Neural cell (in vitro differentiated cells): ENCODE results near the gene SLC18A2. TPM values are rescaled to one million over a fixed set of nuclear protein-coding genes. Genes with fewer than 3 reads are reported as not detected.

Experiments used
- H2AFZ ChIP-seq: fragments of 200-600, 300-800 bp; sonication (generic), shearing (Covaris generic); 2 replicates; pipeline ENCODE4 v1.6.0; 2014; ENCODE audit warnings: low read depth, mild to moderate bottlenecking, antibody characterized with exemption, low read length, moderate library complexity
- H3F3A ChIP-seq: fragments of 200-600 bp; shearing (Covaris generic); 2 replicates; pipeline ENCODE4 v1.6.1; 2016; ENCODE audit warnings: mild to moderate bottlenecking, moderate library complexity, mixed read lengths, antibody characterized with exemption, low read length; ENCODE audit not compliant: insufficient read depth, poor library complexity, severe bottlenecking
- H3K27ac ChIP-seq: fragments of 200-600, 300-800 bp; sonication (generic), shearing (Covaris generic); 2 replicates; pipeline ENCODE4 v1.5.1; 2014; ENCODE audit warnings: mild to moderate bottlenecking, low read length, moderate library complexity
- H3K27me3 ChIP-seq: fragments of 300-800, 200-600 bp; sonication (generic), shearing (Covaris generic); 2 replicates; pipeline ENCODE4 v1.6.0; 2014; ENCODE audit warnings: mild to moderate bottlenecking, low read depth, low read length, moderate library complexity; ENCODE audit not compliant: insufficient read depth
- H3K36me3 ChIP-seq: fragments of 300-800, 200-600 bp; sonication (generic), shearing (Covaris generic); 2 replicates; pipeline ENCODE4 v1.5.1; 2014; ENCODE audit warnings: mild to moderate bottlenecking, antibody characterized with exemption, low read length, moderate library complexity; ENCODE audit not compliant: insufficient read depth
- H3K4me2 ChIP-seq: fragments of 300-800, 200-600 bp; sonication (generic), shearing (Covaris generic); 2 replicates; pipeline ENCODE4 v1.6.0; 2014; ENCODE audit warnings: mild to moderate bottlenecking, low read length
- H3K4me3 ChIP-seq: fragments of 300-800, 200-600 bp; sonication (generic), shearing (Covaris generic); 2 replicates; pipeline ENCODE4 v1.5.1; 2014; ENCODE audit warnings: mild to moderate bottlenecking, low read length, moderate library complexity
- H3K79me2 ChIP-seq: fragments of 200-600 bp; shearing (Covaris generic); replicated peaks from 2 replicates; pipeline ENCODE4 v1.6.0; 2014; ENCODE audit warnings: mild to moderate bottlenecking, low read length, moderate library complexity; ENCODE audit not compliant: insufficient read depth
- H3K9ac ChIP-seq: fragments of 300-800, 200-600 bp; sonication (generic), shearing (Covaris generic); 2 replicates; pipeline ENCODE4 v1.6.1; 2016; ENCODE audit warnings: mild to moderate bottlenecking, low read length, mixed read lengths
- H3K9me2 ChIP-seq: fragments of 200-600 bp; shearing (Covaris generic); 2 replicates; pipeline ENCODE4 v1.6.1; 2016; ENCODE audit warnings: mild to moderate bottlenecking, low read length, mixed read lengths; ENCODE audit not compliant: insufficient read depth
- H3K9me3 ChIP-seq: fragments of 200-600, 300-800 bp; sonication (generic), shearing (Covaris generic); 2 replicates; pipeline ENCODE4 v1.6.1; 2016; ENCODE audit warnings: mild to moderate bottlenecking, mixed run types, low read length, moderate library complexity, mixed read lengths
- H4K20me1 ChIP-seq: fragments of 200-600 bp; shearing (Covaris generic); 2 replicates; pipeline ENCODE4 v1.6.1; 2016; ENCODE audit warnings: mild to moderate bottlenecking, mixed run types; ENCODE audit not compliant: insufficient read depth
- EP300 ChIP-seq: fragments of 450-650 bp; conservative IDR thresholded peaks from 2 replicates; pipeline ENCODE4 v1.6.1; 2014; ENCODE audit warnings: antibody characterized with exemption, mild to moderate bottlenecking, moderate library complexity; ENCODE audit not compliant: poor library complexity, severe bottlenecking
- EZH2 ChIP-seq: fragments of 200-600, 300-800 bp; shearing (Covaris generic), sonication (generic); IDR thresholded peaks from 2 replicates; pipeline ENCODE4 v1.6.1; 2014; ENCODE audit warnings: antibody characterized with exemption, low read length, borderline replicate concordance, mild to moderate bottlenecking; ENCODE audit not compliant: insufficient read depth, poor library complexity, severe bottlenecking
- MXI1 ChIP-seq: fragments of 450-650 bp; conservative IDR thresholded peaks from 2 replicates; pipeline ENCODE4 v1.6.1; 2014; ENCODE audit warnings: antibody characterized with exemption, mild to moderate bottlenecking; ENCODE audit not compliant: poor library complexity, severe bottlenecking
- POLR2AphosphoS5 ChIP-seq: IDR thresholded peaks from 2 replicates; pipeline ENCODE4 v1.6.1; 2012
- RAD21 ChIP-seq: fragments of 450-650 bp; conservative IDR thresholded peaks from 2 replicates; pipeline ENCODE4 v1.6.1; 2014; ENCODE audit warnings: antibody characterized with exemption, mild to moderate bottlenecking, moderate library complexity
- SMC3 ChIP-seq: fragments of 450-650 bp; conservative IDR thresholded peaks from 2 replicates; pipeline ENCODE4 v1.6.1; 2014; ENCODE audit warnings: antibody characterized with exemption, mild to moderate bottlenecking, moderate library complexity; ENCODE audit not compliant: poor library complexity
- TAF1 ChIP-seq: IDR thresholded peaks from 2 replicates; pipeline ENCODE4 v1.6.1; 2012; ENCODE audit warnings: low read depth
- polyA plus RNA-seq: library from polyadenylated mRNA; depleted of rRNA; stranded (reverse); fragments of >200 nt; gene quantifications from 2 replicates; pipeline ENCODE4 v1.2.3, GENCODE V29; 2014
- TF ChIP-seq, protein P1 (sequence below): IDR thresholded peaks from 2 replicates; pipeline ENCODE4 v1.6.1; 2012; ENCODE audit warnings: borderline replicate concordance
- TF ChIP-seq, protein P2 (sequence below): fragments of 450-650 bp; IDR thresholded peaks from 2 replicates; pipeline ENCODE4 v1.5.1; 2014; ENCODE audit warnings: antibody characterized with exemption, mild to moderate bottlenecking, moderate library complexity; ENCODE audit not compliant: poor library complexity, severe bottlenecking

Gene SLC18A2
- polyA plus RNA-seq, 1 donor from 2014 or later, result 0.05 TPM

- TF ChIP-seq, protein P1, sequence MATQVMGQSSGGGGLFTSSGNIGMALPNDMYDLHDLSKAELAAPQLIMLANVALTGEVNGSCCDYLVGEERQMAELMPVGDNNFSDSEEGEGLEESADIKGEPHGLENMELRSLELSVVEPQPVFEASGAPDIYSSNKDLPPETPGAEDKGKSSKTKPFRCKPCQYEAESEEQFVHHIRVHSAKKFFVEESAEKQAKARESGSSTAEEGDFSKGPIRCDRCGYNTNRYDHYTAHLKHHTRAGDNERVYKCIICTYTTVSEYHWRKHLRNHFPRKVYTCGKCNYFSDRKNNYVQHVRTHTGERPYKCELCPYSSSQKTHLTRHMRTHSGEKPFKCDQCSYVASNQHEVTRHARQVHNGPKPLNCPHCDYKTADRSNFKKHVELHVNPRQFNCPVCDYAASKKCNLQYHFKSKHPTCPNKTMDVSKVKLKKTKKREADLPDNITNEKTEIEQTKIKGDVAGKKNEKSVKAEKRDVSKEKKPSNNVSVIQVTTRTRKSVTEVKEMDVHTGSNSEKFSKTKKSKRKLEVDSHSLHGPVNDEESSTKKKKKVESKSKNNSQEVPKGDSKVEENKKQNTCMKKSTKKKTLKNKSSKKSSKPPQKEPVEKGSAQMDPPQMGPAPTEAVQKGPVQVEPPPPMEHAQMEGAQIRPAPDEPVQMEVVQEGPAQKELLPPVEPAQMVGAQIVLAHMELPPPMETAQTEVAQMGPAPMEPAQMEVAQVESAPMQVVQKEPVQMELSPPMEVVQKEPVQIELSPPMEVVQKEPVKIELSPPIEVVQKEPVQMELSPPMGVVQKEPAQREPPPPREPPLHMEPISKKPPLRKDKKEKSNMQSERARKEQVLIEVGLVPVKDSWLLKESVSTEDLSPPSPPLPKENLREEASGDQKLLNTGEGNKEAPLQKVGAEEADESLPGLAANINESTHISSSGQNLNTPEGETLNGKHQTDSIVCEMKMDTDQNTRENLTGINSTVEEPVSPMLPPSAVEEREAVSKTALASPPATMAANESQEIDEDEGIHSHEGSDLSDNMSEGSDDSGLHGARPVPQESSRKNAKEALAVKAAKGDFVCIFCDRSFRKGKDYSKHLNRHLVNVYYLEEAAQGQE, result no peak
- TF ChIP-seq, protein P2, sequence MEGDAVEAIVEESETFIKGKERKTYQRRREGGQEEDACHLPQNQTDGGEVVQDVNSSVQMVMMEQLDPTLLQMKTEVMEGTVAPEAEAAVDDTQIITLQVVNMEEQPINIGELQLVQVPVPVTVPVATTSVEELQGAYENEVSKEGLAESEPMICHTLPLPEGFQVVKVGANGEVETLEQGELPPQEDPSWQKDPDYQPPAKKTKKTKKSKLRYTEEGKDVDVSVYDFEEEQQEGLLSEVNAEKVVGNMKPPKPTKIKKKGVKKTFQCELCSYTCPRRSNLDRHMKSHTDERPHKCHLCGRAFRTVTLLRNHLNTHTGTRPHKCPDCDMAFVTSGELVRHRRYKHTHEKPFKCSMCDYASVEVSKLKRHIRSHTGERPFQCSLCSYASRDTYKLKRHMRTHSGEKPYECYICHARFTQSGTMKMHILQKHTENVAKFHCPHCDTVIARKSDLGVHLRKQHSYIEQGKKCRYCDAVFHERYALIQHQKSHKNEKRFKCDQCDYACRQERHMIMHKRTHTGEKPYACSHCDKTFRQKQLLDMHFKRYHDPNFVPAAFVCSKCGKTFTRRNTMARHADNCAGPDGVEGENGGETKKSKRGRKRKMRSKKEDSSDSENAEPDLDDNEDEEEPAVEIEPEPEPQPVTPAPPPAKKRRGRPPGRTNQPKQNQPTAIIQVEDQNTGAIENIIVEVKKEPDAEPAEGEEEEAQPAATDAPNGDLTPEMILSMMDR, result no peak
- TF ChIP-seq EZH2, result no peak
- TF ChIP-seq SMC3, result no peak
- no peak for TF ChIP-seq TAF1
- no peak for TF ChIP-seq EP300
- TF ChIP-seq MXI1, result no peak
- no peak for TF ChIP-seq POLR2AphosphoS5
- no peak for TF ChIP-seq RAD21
- peak overlapping the region; percentile 69 for H3K4me3 ChIP-seq
Observed at GRCh38 chr10:117216028-117216427, 24.9 kb upstream of the SLC18A2 start.

DNA sequence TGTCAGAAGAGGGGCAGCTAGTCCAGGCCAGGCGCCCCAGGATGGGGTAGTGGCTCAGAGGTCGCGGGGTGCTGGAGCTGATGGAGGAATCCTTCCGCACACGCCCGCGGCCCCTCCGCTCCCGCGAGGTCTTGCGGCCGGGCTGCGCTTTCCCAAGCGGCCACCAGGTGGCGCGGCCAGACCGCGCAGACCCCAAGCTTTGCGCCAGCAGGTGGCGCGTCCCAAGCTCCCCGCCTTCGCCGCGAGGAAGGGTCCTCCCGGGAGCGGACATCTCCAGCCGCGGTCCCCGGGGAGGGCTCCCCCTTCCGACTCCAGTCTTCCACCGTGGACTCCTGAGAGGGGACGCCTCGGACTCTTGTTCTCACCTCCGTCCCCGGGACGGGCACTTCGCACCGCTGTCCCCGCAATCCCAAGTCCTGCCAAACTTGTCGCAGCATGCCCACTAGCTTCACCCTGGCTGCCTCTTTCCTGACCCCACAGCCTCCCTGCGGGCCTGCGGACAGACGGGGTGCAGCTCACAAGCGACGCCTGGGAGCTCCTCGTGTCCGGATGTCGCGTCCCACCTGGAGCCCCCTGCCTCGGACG is 24.2 kb upstream of the SLC18A2 start:
- Histone ChIP-seq H3K36me3 (no peaks in the 10 kb centered on the region), H3K9ac (peak overlapping the region; percentile 49), H3K79me2 (no peaks in the 10 kb centered on the region), H4K20me1 (no peaks in the 10 kb centered on the region), H3K9me2 (no peaks in the 10 kb centered on the region), H3K4me3 (peak overlapping the region; percentile 69), H2AFZ (no peak overlapping the region), H3K27me3 (peaks cover 26% of the 10 kb centered on the region), H3K4me2 (peak overlapping the region; percentile 73), H3K9me3 (peaks cover 3% of the 10 kb centered on the region), H3F3A (no peaks in the 10 kb centered on the region), H3K27ac (no peak overlapping the region)
- TF ChIP-seq, protein P2, result peak; percentile 100
- peak; percentile 97 for TF ChIP-seq RAD21
- peak; percentile 100 for TF ChIP-seq SMC3
- TF ChIP-seq MXI1, result peak; percentile 39
- TF ChIP-seq EP300, result no peak
- TF ChIP-seq, protein P1, result no peak

More at GRCh38 chr10:117216028-117216427, 24.9 kb upstream of the SLC18A2 start:
- H3F3A ChIP-seq, result no peaks in the 10 kb centered on the region
- H3K36me3 ChIP-seq, result no peaks in the 10 kb centered on the region
- H3K27ac ChIP-seq, result no peak overlapping the region
- no peaks in the 10 kb centered on the region for H3K79me2 ChIP-seq
- H4K20me1 ChIP-seq, result no peaks in the 10 kb centered on the region
- peaks cover 6% of the 10 kb centered on the region for H3K9me3 ChIP-seq
- H3K4me2 ChIP-seq, result no peak overlapping the region
- no peaks in the 10 kb centered on the region for H3K9me2 ChIP-seq
- H2AFZ ChIP-seq, result no peak overlapping the region
- H3K27me3 ChIP-seq, result peaks cover 26% of the 10 kb centered on the region
- H3K9ac ChIP-seq, result peak overlapping the region; percentile 49
